Hematopoietic multipotent progenitor cell treated with erythropoietin and hydrocortisone succinate and interleukin-3 and kit ligand, for 6 days (in vitro differentiated cells): ENCODE data around the gene TTC23.

Experiments
- DNase-seq: peaks from one replicate; pipeline ENCODE4 v3.0.0-alpha.2; 2015

Gene TTC23

DNA sequence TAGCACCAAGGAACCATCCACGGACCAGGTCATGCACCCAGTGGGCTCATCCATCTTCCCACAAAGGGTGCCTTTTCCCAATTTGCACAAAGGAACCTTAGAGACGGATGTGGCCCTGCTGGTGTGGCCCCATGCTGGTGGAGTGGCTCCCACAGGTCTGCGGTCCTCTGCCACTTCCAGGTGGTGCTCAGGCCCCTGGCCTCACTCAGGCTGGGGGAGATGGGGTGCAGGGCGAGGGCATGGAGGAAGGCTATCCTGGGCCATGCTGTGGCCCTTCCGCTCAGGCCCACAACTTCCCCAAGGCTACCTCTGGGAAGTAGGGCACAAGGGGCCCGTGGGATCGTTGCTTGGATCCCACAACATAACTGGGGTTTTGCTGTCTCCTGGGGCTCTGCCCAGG is 149.7 kb downstream of the TTC23 start:
- no peak for DNase-seq

DNA sequence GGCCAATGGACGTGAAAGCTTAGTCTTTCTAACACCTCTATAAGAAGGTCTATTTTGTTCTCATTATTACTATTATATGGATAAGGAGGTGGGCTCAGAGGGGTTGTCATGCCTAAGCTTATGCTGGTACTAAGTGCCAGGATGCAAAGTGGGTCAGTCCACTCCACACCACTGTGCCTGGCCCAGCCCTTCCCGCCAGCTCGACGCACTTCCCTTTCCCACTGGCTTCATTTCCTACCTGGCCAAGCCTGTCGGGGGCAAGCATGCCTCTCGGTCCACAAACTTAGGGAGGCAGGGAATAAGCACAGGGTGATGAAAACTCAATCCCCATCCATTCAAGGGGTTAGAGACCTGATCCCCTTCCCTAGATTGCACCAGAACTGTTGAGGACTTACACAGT is 150.4 kb downstream of the TTC23 start:
- DNase-seq = no peak

DNA sequence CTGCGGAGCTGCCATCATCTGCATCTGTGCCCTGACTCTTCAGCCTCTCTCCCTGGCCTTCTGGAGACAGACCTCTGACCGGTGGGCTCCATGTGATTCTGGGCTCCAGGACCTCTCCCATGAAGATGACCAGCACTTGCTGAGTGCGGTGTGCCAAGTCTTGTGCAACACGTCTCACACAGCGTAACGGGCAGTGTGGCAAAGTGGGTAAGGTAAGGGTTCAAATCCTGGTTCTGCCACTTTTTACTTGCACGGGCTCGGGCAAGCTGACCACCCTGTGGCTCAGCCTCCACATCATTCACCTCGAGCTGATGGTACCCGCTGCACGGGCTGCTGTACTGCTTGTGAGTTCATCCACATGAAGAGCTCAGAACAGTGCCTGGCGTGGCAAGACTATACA is 151.0 kb downstream of the TTC23 start:
- no peak for DNase-seq

DNA sequence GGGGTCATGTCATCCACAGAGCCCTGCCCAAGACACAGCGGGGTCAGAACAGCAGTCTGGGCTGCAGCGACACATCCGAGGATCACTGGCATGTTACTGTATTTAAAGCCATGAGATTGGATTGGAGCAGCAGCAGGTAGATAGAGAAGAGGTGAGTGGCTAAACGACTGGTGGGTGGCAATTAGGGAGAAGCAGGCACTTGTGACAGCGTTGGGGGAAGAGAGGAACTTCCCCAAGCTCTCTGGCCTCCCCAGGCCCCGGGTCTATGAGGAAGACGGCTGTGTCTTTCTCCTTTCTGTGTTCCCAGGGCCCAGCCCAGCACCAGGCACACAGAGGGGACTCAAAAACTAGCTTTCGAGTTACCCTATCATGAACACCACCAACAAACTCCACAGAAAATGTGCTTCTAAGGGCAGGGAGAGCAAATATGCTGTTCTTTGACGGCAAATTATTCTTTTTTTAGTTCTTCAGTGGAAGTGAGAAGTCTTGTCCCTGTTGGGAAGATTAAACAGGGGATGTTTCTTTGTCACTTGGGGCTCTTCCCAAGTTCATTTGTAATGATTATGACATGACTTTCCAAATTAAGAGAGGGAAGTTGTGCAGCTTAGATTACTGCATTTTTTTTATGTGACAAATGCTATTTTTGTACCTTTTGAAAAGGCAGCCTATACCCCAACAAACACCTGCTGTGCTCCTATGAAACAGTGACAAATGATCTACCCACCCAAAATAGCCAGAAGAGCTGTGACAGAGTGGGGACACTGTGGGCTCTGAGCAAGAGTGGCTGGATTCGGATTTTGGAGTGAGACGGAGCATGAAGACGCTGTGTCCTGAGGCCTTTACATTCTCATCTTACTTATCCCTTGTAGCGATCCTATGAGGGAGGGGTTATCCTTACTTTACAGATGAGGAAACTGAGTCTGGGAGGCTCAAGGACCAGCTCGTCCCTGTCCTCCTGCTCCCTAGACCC is 151.7 kb downstream of the TTC23 start:
- DNase-seq = no peak

DNA sequence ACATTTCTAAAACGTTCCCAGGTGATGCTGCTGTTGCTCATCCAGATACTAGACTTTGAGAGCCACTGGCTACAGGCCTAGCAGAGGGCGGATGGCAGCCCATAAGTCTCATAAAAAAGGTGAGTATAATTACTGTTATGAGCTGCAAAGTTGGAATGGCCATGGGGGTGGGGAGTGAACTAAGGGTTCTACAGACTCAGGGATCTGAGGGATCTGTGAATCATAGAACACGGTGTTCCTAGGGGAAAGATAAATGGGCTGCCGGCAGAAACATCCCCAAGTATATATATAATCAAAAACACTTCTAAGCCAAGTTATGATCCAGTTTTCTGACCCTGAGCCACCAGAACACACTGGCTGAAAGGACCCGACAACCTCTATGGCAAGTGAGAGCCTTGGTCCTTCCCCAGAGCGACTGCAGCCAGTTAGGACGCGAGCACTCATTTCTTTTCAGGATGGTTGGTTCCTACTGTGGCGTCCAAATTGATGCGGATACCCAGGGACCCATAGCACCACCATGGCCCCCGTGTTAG is 152.4 kb downstream of the TTC23 start:
- DNase-seq = no peak

DNA sequence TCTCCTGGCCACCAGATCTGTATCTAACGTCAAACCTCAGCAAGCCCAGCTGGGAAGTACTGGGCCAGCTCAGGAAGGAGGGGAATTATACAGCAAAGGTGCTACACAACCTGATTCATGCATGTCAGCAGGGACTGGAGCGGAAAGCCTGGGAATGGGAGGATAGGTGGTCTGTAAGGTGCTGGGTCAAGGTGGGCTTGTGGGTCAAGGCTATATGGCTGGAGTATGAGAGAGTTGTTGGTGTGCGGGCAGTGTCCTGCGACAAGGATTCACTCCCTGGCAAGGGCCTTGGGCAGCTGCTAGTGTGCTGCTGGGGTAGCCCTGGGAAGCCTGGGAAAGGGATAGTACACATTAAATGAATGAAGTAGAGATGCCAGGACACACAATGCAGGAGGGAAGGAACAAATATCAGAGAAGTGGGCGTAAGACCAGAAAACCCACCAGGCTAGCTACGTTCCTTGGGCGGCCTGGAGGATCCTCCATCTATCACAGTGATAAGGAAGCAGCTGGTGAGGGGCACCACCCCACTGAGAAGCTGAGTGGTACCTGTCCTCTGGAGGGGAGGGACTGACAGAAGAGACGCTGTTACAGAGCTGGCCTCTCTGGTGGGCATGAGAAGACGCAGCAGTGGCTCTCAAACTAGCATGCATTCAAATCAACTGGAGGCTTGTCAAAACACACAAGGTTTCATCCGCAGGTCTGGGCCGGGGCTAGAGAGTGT is 153.0 kb downstream of the TTC23 start:
- DNase-seq = no peak

DNA sequence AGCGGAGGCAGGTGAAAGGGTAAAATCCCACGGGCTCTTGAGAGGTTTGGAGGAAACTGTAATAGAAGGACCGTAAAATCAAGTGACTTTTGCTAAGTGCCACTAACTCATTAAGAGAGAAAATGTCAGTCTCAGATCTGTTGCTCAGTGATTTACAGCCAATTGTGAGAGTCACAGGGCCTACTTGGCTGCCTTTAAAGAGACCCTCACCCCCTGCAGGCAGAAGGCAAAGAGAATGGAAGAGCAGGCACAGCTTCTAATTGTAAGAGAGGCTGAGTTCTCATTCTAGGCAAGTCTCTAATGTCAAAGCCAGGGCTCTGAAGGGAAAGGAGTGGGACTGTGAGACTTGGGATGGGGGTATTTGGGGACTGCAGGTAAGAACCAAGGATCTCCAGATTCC is 153.8 kb downstream of the TTC23 start:
- no peak for DNase-seq

DNA sequence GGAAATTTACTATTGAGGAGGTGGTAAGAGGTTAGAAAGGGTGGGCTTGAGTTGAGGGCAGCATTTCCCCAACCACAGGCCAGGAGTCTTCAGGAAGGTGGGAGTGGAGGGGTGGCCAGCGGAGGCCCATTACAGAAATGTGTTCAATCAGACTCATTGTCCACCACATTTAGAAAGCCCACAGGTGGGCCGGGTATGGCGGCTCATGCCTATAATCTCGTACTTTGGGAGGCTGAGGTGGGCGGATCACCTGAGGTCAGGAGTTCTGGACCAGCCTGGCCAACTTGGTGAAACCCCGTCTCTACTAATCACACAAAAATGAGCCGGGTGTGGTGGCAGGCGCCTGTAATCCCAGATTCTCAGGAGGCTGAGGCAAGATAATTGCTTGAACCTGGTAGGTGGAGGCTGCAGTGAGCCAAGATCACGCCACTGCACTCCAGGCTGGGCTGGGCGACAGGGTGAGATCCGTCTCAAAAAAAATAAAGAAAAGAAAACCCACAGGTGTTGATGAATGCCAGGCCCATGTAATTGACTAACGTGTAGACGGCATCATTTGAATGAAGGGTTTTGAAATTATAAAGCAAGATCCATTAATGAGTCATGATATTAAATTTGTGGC is 156.7 kb downstream of the TTC23 start:
- DNase-seq = no peak

DNA sequence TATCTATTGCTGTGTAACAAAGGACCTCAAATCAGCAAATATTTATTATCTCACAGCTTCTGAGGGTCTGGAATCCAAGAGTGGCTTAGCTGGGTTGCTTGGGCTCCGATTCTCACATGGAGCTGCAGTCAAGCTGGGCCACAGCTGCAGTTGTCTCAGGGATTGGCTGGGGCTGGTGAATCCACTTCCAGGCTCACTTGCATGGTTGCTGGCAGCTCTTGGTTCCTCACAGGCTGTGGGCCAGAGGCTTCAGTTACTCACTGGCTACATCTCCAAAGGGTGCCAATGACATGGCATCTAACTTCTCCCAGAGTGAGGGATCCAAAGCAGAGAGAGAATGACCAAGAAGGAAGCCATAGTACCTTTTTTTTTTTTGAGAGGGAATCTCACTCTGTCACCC is 158.4 kb downstream of the TTC23 start:
- no peak for DNase-seq

DNA sequence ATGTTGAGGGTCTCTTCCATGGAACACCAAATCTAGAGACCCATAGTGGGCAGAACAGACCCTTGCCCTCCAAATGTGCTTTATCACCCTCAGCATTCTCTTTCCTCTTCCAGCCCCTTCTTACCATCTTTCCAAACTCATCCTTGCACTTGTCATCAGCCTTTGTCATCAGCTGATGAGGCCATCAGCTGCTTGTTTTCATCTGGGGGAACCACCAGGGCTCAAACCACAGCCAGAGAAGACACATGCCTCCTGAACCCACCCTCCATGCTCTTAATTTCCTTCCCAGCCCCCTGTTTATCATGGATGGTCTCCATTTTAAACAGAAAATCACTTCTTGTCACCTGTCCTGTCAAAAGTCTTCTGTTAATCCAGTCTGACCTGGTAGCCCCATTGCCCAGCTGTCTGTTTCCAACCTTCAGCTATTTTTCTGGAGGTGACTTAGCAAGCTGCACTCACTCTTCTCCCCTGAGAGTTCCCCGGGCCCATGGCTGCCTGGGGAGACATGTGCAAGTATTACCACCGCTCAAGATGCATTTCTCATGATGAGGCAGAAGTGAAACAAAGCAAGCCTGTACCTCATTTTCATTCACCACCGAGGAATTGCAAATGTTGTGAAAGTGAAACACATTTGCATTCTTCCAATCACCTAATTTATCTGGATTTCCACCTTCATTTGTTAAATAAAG is 159.2 kb downstream of the TTC23 start:
- DNase-seq = no peak

DNA sequence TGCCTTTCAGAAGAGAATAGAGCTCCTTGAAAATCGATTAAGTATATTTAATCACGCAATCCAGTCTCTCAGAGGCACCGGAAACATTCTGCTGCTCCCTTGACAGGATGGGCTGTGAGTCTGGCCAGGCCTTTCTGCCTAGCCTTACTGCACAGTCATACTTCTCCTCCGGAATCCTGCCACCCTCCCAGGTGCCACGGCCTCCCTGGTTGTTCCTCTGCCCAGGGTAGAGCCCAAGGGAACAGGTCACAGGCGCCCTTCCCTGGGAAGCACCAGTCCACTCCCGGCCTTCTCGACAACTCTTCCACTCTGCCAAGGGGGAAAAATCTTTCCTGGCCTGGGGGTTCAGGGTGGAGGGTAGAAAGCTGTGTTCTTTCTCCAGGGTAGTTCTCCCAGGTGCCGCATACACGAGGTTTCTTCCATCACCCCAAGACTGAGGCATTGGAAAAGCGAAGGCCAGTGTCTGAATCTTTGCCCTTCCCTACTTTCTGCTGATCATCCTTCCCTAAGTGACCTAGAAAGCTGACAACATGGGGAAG is 161.9 kb downstream of the TTC23 start:
- DNase-seq = no peak

DNA sequence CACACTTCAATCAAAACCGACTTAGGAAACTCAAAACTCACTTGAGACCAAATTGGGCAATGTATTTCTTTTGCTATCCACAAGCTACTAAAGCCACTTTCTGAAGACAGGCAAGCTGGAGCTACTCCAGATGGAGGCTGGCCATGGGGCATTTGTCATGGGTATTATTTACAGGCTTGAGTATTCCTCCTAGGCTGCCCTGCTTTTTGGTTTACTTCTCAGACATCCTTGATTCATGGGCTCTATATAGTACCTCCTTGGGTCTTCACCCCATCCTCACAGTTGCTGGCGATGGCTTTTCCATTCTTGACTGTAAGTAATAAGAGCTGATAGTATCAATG is 163.1 kb downstream of the TTC23 start:
- no peak for DNase-seq
